ENCODE results near the gene ADCY1.

DNA sequence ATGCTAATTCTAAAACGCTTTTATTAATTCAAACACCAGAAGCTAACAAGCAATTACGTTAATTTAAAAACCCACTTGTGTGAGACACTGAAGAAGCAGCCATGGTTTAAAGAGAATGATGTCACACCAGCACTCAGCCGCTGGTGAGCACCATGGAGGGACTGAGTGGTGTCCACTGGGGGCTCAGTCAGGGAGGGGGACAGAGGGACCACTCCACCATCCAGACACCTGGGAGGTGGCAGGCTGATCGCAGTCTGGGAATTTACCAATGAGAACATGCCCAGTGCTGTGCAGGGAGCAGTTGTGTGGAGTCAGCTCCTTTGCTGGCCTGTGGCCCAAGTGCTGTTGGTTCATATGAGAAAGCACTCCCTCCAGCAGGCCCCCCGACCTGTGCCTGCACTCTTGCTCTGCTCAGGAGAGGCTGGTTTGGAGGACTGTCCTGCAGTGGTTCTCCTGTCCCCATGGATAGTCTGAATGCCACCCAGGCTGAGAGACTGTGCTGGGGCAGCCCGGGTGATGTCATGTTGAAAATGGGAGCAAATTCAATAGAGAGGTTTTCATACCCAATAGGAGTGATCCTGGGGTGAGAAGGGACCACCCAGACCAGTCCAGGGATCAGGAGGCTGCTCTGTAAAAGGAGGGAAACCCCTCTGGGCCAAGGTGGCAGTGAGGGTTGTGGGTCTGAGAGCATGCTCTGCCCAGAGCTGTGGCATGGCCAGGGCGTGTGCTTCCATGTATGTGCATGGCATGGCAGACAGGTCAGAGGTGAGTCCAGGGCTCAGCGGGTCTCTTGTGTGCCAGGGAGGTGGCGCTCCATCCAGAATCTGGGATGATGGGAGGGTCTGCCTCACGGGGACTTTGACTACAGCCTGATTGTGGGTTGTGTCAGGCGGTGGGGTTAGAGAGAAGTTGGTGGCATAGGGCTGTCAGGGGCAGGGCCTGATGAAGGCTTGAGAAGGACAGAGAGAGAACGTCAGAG lies 12.7 kb downstream of the ADCY1 start:
- TF ChIP-seq ZNF274 (IDR thresholded peaks at IDR 0.05; ENCODE audit: low read depth, low read length), result no peak
- no peak for TF ChIP-seq YY1 (IDR thresholded peaks at IDR 0.05; ENCODE audit: insufficient read depth, insufficient read length)
- TF ChIP-seq SUZ12 (IDR thresholded peaks at IDR 0.05; ENCODE audit: extremely low read depth, insufficient read depth, insufficient read length), result no peak

Measured in NT2/D1 (cell line).